Neuronal stem cell (in vitro differentiated cells): ENCODE results near the gene METAP1D.

Experiments used
- DNase-seq: peaks from one replicate; pipeline ENCODE4 v3.0.0-alpha.2; 2013; ENCODE audit warnings: low spot score
- H2AFZ ChIP-seq: one replicate; pipeline ENCODE4 v1.6.1; 2013; ENCODE audit warnings: mild to moderate bottlenecking, low read length, inconsistent platforms
- H2AK5ac ChIP-seq: 2 replicates; pipeline ENCODE4 v1.6.1; 2013; ENCODE audit warnings: low read depth, mild to moderate bottlenecking, inconsistent platforms, low read length, moderate library complexity, mixed read lengths
- H2BK120ac ChIP-seq: 2 replicates; pipeline ENCODE4 v1.6.1; 2013; ENCODE audit warnings: low read depth, mild to moderate bottlenecking, inconsistent platforms, low read length, moderate library complexity, mixed read lengths
- H2BK12ac ChIP-seq: one replicate; pipeline ENCODE4 v1.6.1; 2013; ENCODE audit warnings: low read length, inconsistent platforms
- H2BK15ac ChIP-seq: 2 replicates; pipeline ENCODE4 v1.6.1; 2013; ENCODE audit warnings: mild to moderate bottlenecking, low read length, inconsistent platforms, mixed read lengths
- H2BK5ac ChIP-seq: one replicate; pipeline ENCODE4 v1.6.1; 2013; ENCODE audit warnings: inconsistent platforms, mild to moderate bottlenecking, low read length, moderate library complexity
- H3K14ac ChIP-seq: one replicate; pipeline ENCODE4 v1.6.1; 2013; ENCODE audit warnings: low read length, inconsistent platforms
- H3K18ac ChIP-seq: 2 replicates; pipeline ENCODE4 v1.6.1; 2013; ENCODE audit warnings: low read length, inconsistent platforms
- H3K23ac ChIP-seq: 2 replicates; pipeline ENCODE4 v1.6.1; 2013; ENCODE audit warnings: low read depth, mild to moderate bottlenecking, mixed read lengths, low read length, inconsistent platforms; ENCODE audit not compliant: poor library complexity
- H3K27ac ChIP-seq: replicated peaks from 3 replicates; pipeline ENCODE4 v1.5.1; 2013; ENCODE audit warnings: low read length, inconsistent platforms
- H3K27me3 ChIP-seq, 3 experiments: 2 replicates each; pipeline ENCODE4 v1.6.1; 2013; ENCODE audit warnings: low read length in 3 of 3, mild to moderate bottlenecking in 2 of 3, inconsistent platforms in 1 of 3, low read depth in 1 of 3, mixed read lengths in 1 of 3, moderate library complexity in 1 of 3; ENCODE audit not compliant: control insufficient read depth in 3 of 3, insufficient read depth in 3 of 3
- H3K36me3 ChIP-seq, 2 donors: replicated peaks in 1 of 2; 2 replicates each; pipeline ENCODE4 v1.6.1; 2013; ENCODE audit warnings: low read length in 2 of 2; ENCODE audit not compliant: control insufficient read depth in 2 of 2, insufficient read depth in 2 of 2
- H3K4ac ChIP-seq: 2 replicates; pipeline ENCODE4 v1.6.1; 2013; ENCODE audit warnings: inconsistent platforms, mild to moderate bottlenecking, low read length, moderate library complexity
- H3K4me1 ChIP-seq, 2 donors: 1 replicate in 1 of 2; 2 replicates in 1 of 2; pipeline ENCODE4 v1.6.1; 2013; ENCODE audit warnings: low read length in 2 of 2, low read depth in 1 of 2; ENCODE audit not compliant: control insufficient read depth in 2 of 2, insufficient read depth in 1 of 2
- H3K4me2 ChIP-seq: one replicate; pipeline ENCODE4 v1.6.1; 2013; ENCODE audit warnings: mild to moderate bottlenecking, low read length, inconsistent platforms; ENCODE audit not compliant: insufficient read depth, poor library complexity, severe bottlenecking
- H3K4me3 ChIP-seq, 2 donors: 2 replicates each; pipeline ENCODE4 v1.5.1; 2013; ENCODE audit warnings: low read length in 2 of 2, mild to moderate bottlenecking in 2 of 2, inconsistent platforms in 1 of 2, moderate library complexity in 1 of 2
- H3K79me1 ChIP-seq: one replicate; pipeline ENCODE4 v1.6.1; 2013; ENCODE audit warnings: low read depth, mild to moderate bottlenecking, inconsistent platforms, low read length, moderate library complexity
- H3K9ac ChIP-seq: one replicate; pipeline ENCODE4 v1.6.1; 2013; ENCODE audit warnings: mild to moderate bottlenecking, low read depth, low read length, inconsistent platforms; ENCODE audit not compliant: poor library complexity
- H3K9me3 ChIP-seq, 2 donors: replicated peaks in 1 of 2; 2 replicates each; pipeline versions ENCODE3 to v1.6.1; 2013; ENCODE audit warnings: low read length in 2 of 2, mild to moderate bottlenecking in 2 of 2, inconsistent platforms in 1 of 2, low read depth in 1 of 2, mixed read lengths in 1 of 2, moderate library complexity in 1 of 2; ENCODE audit not compliant: control insufficient read depth in 2 of 2, insufficient read depth in 1 of 2
- H4K8ac ChIP-seq: one replicate; pipeline ENCODE4 v1.6.1; 2013; ENCODE audit warnings: low read depth, mild to moderate bottlenecking, inconsistent platforms, low read length, moderate library complexity
- H4K91ac ChIP-seq: one replicate; pipeline ENCODE4 v1.6.1; 2013; ENCODE audit warnings: low read length, low read depth, mild to moderate bottlenecking, inconsistent platforms; ENCODE audit not compliant: poor library complexity
- WGBS, 2 donors: extraction: QIAGEN DNeasy Blood & Tissue Kit; methylation state at CpG; one replicate each; pipeline ENCODE4 v1.1.7; 2013; ENCODE audit warnings: missing lambda C conversion rate in 2 of 2, mixed read lengths in 1 of 2; ENCODE audit not compliant: insufficient read length in 2 of 2, insufficient replicate concordance in 1 of 2; ENCODE audit errors: extremely low coverage in 2 of 2; 5-methylcytosine and 5-hydroxymethylcytosine counted together

The METAP1D gene

GRCh38 chr2:172083628-172084394 is 84.1 kb downstream of the METAP1D start:
- no peak overlapping the region for H3K9ac ChIP-seq
- no peak overlapping the region for H3K4ac ChIP-seq
- no peak overlapping the region for H3K14ac ChIP-seq
- no peak overlapping the region for H2BK5ac ChIP-seq
- H3K4me2 ChIP-seq: peak overlapping the region; percentile 93
- H2BK15ac ChIP-seq: no peak overlapping the region
- no peak overlapping the region for H2BK12ac ChIP-seq
- peak overlapping the region; percentile 99 for H2AFZ ChIP-seq
- H4K8ac ChIP-seq: no peak overlapping the region
- H2BK120ac ChIP-seq: no peak overlapping the region
- peaks cover 68 to 96% (median 93%) of the 10 kb centered on the region in 3 experiments for H3K27me3 ChIP-seq
- H3K23ac ChIP-seq: peak overlapping the region; percentile 77
- no peaks in the 10 kb centered on the region for H3K79me1 ChIP-seq
- peak overlapping the region; percentile 24 for H3K18ac ChIP-seq
- no CpG with 5 or more reads among the region's 23 CpGs for WGBS, 2 donors
- no peak overlapping the region for H2AK5ac ChIP-seq
- H3K9me3 ChIP-seq: peaks cover 2 to 23% of the 10 kb centered on the region in 2 donors
- H3K4me3 ChIP-seq: peak overlapping the region in 1 of 2 donors; percentile 51
- DNase-seq: no peak
- no peak overlapping the region for H4K91ac ChIP-seq
- H3K4me1 ChIP-seq: peaks cover 18 to 23% of the 10 kb centered on the region in 2 donors
- H3K27ac ChIP-seq: no peak overlapping the region
- H3K36me3 ChIP-seq: no peaks in the 10 kb centered on the region

DNA sequence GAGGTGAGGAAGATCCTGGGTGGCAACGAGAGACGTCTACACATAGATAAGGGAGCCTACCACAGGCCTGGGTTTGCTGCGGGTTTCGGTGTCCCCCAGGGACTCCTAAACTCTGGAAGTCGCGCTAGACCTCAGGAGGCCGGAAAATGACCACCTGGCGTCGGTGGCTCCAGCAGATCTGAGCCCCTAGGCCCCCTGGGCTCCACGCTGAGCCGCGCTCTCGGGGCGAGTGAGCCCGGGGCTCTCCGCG is 84.6 kb downstream of the METAP1D start:
- no peak overlapping the region for H4K8ac ChIP-seq
- no peak overlapping the region for H4K91ac ChIP-seq
- no peaks in the 10 kb centered on the region for H3K79me1 ChIP-seq
- no peak overlapping the region for H3K9ac ChIP-seq
- H2AK5ac ChIP-seq: no peak overlapping the region
- peaks cover 67 to 96% (median 93%) of the 10 kb centered on the region in 3 experiments for H3K27me3 ChIP-seq
- no peak overlapping the region for H2BK5ac ChIP-seq
- no peak overlapping the region for H3K4ac ChIP-seq
- DNase-seq: peak; percentile 43
- no peak overlapping the region for H3K14ac ChIP-seq
- H3K27ac ChIP-seq: no peak overlapping the region
- peak overlapping the region; percentile 77 for H3K23ac ChIP-seq
- H3K9me3 ChIP-seq: peaks cover 2 to 22% of the 10 kb centered on the region in 2 donors
- no peak overlapping the region for H2BK12ac ChIP-seq
- H3K4me2 ChIP-seq: peak overlapping the region; percentile 93
- peak overlapping the region; percentile 51 to 75 for H3K4me3 ChIP-seq
- WGBS, 2 donors: no CpG with 5 or more reads among the region's 17 CpGs
- no peak overlapping the region for H2BK120ac ChIP-seq
- H3K36me3 ChIP-seq: no peaks in the 10 kb centered on the region
- H3K18ac ChIP-seq: peak overlapping the region; percentile 89
- peaks cover 18 to 23% of the 10 kb centered on the region in 2 donors for H3K4me1 ChIP-seq
- H2BK15ac ChIP-seq: peak overlapping the region; percentile 84
- H2AFZ ChIP-seq: peak overlapping the region; percentile 99

DNA sequence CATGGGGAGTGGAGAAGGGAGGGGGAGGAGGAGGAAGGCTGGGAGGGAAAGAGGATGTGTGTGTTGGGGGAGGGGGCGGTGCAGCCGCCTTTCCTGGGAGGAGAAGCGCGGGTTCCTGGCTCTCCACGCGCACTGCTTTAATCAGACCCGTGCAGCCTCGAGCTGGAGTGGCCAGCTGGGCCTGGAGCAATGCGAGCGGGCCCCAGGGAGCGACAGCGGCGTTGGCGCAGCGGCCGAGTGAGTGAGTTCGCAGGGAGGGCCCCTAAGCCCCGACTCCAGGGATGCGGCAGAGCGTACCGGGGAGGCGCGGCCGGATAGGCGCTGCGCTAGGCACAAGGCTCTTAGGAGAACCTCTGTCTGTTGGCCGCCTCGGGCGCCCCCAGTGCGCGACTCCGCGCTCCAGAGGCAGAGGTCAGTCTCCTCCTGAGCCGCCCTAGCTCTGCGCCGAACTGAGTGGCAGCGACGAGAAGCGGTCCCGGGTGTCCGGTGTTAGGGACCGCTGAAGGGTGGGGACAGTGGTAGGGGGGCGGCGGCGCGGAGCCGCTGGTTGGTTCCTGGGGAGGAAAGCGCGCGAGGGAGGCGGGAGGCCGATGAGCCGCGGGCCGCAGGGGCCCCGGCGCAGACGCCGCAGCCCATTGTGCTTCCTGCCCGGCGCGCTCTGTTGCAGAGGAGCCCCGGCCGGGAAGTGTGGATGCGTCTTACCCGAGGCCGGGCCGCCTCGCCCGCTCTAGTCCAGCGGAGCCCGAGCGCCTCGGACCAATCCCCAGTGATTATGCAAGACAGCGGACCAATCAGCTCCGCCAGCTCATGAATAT is 85.1 kb downstream of the METAP1D start:
- Histone ChIP-seq H2BK5ac (no peak overlapping the region), H4K91ac (no peak overlapping the region), H3K36me3 (no peaks in the 10 kb centered on the region), H3K4me1 (peaks cover 18 to 23% of the 10 kb centered on the region in 2 donors), H3K18ac (peak overlapping the region; percentile 89), H3K9ac (peak overlapping the region; percentile 68), H3K23ac (peak overlapping the region; percentile 77), H3K27ac (no peak overlapping the region), H2BK12ac (no peak overlapping the region), H3K4me2 (peak overlapping the region; percentile 93), H2BK120ac (no peak overlapping the region), H3K4me3 (peak overlapping the region; percentile 51 to 75), H3K27me3 (peaks cover 68 to 96% (median 94%) of the 10 kb centered on the region in 3 experiments), H3K9me3 (peaks cover 2 to 19% of the 10 kb centered on the region in 2 donors), H2AFZ (peak overlapping the region; percentile 99), H3K4ac (no peak overlapping the region), H2BK15ac (peak overlapping the region; percentile 84), H3K79me1 (no peaks in the 10 kb centered on the region), H3K14ac (peak overlapping the region; percentile 39), H4K8ac (no peak overlapping the region), H2AK5ac (no peak overlapping the region)
- DNase-seq: peak; percentile 88
- WGBS, 2 donors: no CpG with 5 or more reads among the region's 76 CpGs
